Esophagus (tissue), 2 donors: ENCODE data around the gene CDH20. TPM values are rescaled to one million over a fixed set of nuclear protein-coding genes. Genes with fewer than 3 reads are reported as not detected.

Source experiments
- H3K27ac ChIP-seq, 2 donors: one replicate each; pipeline ENCODE4 v1.5.1; 2013; ENCODE audit warnings: low read depth in 2 of 2, mild to moderate bottlenecking in 2 of 2, inconsistent platforms in 1 of 2, low read length in 1 of 2, moderate library complexity in 1 of 2
- H3K27me3 ChIP-seq, 2 donors: one replicate each; pipeline ENCODE4 v1.6.1; 2013; ENCODE audit warnings: low read length in 2 of 2, control low read depth in 1 of 2, mild to moderate bottlenecking in 1 of 2; ENCODE audit not compliant: insufficient read depth in 2 of 2, control insufficient read depth in 1 of 2
- H3K36me3 ChIP-seq, 2 donors: one replicate each; pipeline ENCODE4 v1.6.1; 2013; ENCODE audit warnings: low read length in 1 of 2; ENCODE audit not compliant: control insufficient read depth in 2 of 2, insufficient read depth in 2 of 2
- H3K4me1 ChIP-seq, 2 donors: one replicate each; pipeline ENCODE4 v1.6.1; 2013; ENCODE audit warnings: low read length in 1 of 2; ENCODE audit not compliant: control insufficient read depth in 2 of 2, insufficient read depth in 2 of 2
- H3K4me3 ChIP-seq, 2 donors: one replicate each; pipeline ENCODE4 v1.5.1; 2013; ENCODE audit warnings: low read length in 2 of 2, mild to moderate bottlenecking in 2 of 2, low read depth in 1 of 2, moderate library complexity in 1 of 2
- H3K9me3 ChIP-seq, 2 donors: one replicate each; pipeline ENCODE4 v1.6.1; 2013; ENCODE audit warnings: mild to moderate bottlenecking in 2 of 2, low read depth in 1 of 2, low read length in 1 of 2, moderate library complexity in 1 of 2; ENCODE audit not compliant: control insufficient read depth in 2 of 2, insufficient read depth in 1 of 2
- WGBS, 2 donors: extraction: QIAGEN DNeasy Blood & Tissue Kit; methylation state at CpG; one replicate each; pipeline ENCODE4 v1.1.7; 2013; 5-methylcytosine and 5-hydroxymethylcytosine counted together
- polyA plus RNA-seq, 2 donors: library from polyadenylated mRNA; stranded (reverse); fragments of 200-250 nt; gene quantifications; one replicate each; pipeline ENCODE4 v1.2.3, GENCODE V29; 2013
- donor health status: healthy with polysubstance abuse.
- donor health status: Bipolar disorder and iron deficiency.

The CDH20 gene
- polyA plus RNA-seq, 2 donors = 0.21 TPM; not detected in 1

GRCh38 chr18:61402726-61403125 lies 69.5 kb downstream of the CDH20 start:
- Histone ChIP-seq H3K4me3 (no peak overlapping the region), H3K4me1 (no peaks in the 10 kb centered on the region), H3K27me3 (peaks cover 0 to 2% of the 10 kb centered on the region in 2 donors), H3K36me3 (no peaks in the 10 kb centered on the region), H3K9me3 (no peaks in the 10 kb centered on the region), H3K27ac (no peak overlapping the region)
- 41 to 78% methylated on average over 1 of the region's 1 CpG for WGBS, 2 donors

GRCh38 chr18:61413396-61413795 lies 80.2 kb downstream of the CDH20 start:
- 84 to 97% methylated on average over 1 of the region's 1 CpG for WGBS, 2 donors
- no peak overlapping the region for H3K4me3 ChIP-seq

DNA sequence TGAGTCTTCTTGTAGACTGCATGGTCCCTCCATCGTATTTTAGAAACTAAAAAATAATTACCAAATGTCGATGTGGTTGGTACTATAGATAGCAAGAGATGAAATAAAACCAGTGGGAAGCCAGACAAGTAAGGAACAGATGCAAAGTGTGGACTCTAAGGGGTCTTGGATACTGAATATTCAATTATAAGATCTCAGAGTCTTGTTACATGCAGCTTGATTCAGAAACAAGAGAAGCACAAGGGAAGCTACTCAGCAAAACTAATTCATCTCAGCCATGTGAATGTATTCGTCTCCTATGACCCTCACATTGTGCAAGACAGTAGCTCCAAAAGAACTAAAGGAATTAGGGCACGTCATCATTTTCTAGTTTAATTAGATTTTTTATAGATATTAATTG lies 80.9 kb downstream of the CDH20 start:
- Histone ChIP-seq H3K4me3 (no peak overlapping the region), H3K9me3 (no peaks in the 10 kb centered on the region), H3K36me3 (no peaks in the 10 kb centered on the region), H3K27ac (no peak overlapping the region), H3K4me1 (no peaks in the 10 kb centered on the region), H3K27me3 (no peaks in the 10 kb centered on the region)
- 81 to 82% methylated on average over 4 of the region's 4 CpGs for WGBS, 2 donors

More at GRCh38 chr18:61413396-61413795, 80.2 kb downstream of the CDH20 start:
- H3K27ac ChIP-seq = no peak overlapping the region
- H3K4me1 ChIP-seq = no peaks in the 10 kb centered on the region
- no peaks in the 10 kb centered on the region for H3K36me3 ChIP-seq
- no peaks in the 10 kb centered on the region for H3K9me3 ChIP-seq
- no peaks in the 10 kb centered on the region for H3K27me3 ChIP-seq

- Histone ChIP-seq H3K27ac (no peak overlapping the region), H3K4me1 (no peaks in the 10 kb centered on the region), H3K27me3 (no peaks in the 10 kb centered on the region), H3K36me3 (no peaks in the 10 kb centered on the region), H3K4me3 (no peak overlapping the region), H3K9me3 (no peaks in the 10 kb centered on the region)
- WGBS, 2 donors = 64 to 91% methylated on average over 1 of the region's 1 CpG
These were observed 86.5 kb downstream of the CDH20 start for GRCh38 chr18:61419763-61420162.

GRCh38 chr18:61420218-61420885 lies 87.1 kb downstream of the CDH20 start:
- Histone ChIP-seq H3K27ac (no peak overlapping the region), H3K4me3 (no peak overlapping the region), H3K27me3 (no peaks in the 10 kb centered on the region), H3K4me1 (no peaks in the 10 kb centered on the region), H3K36me3 (no peaks in the 10 kb centered on the region), H3K9me3 (no peaks in the 10 kb centered on the region)
- 84 to 89% methylated on average over 7 of the region's 7 CpGs for WGBS, 2 donors

- Histone ChIP-seq H3K9me3 (no peaks in the 10 kb centered on the region), H3K4me1 (no peaks in the 10 kb centered on the region), H3K36me3 (no peaks in the 10 kb centered on the region), H3K27me3 (no peaks in the 10 kb centered on the region), H3K4me3 (no peak overlapping the region), H3K27ac (no peak overlapping the region)
- WGBS, 2 donors = 75 to 84% methylated on average over 6 of the region's 6 CpGs
These were observed 93.3 kb downstream of the CDH20 start for GRCh38 chr18:61426492-61427053.

- Histone ChIP-seq H3K27ac (no peak overlapping the region), H3K9me3 (no peaks in the 10 kb centered on the region), H3K4me3 (no peak overlapping the region), H3K27me3 (no peaks in the 10 kb centered on the region), H3K36me3 (no peaks in the 10 kb centered on the region), H3K4me1 (no peaks in the 10 kb centered on the region)
- 73 to 81% methylated on average over 4 of the region's 4 CpGs for WGBS, 2 donors
These were observed 95.0 kb downstream of the CDH20 start for GRCh38 chr18:61428266-61428665.

GRCh38 chr18:61432590-61432989 lies 99.4 kb downstream of the CDH20 start:
- no peak overlapping the region for H3K27ac ChIP-seq
- no peaks in the 10 kb centered on the region for H3K4me1 ChIP-seq
- H3K9me3 ChIP-seq = no peaks in the 10 kb centered on the region
- 76 to 81% methylated on average over 1 of the region's 1 CpG for WGBS, 2 donors
- no peaks in the 10 kb centered on the region for H3K36me3 ChIP-seq
- no peak overlapping the region for H3K4me3 ChIP-seq
- no peaks in the 10 kb centered on the region for H3K27me3 ChIP-seq

GRCh38 chr18:61435064-61435652 lies 101.9 kb downstream of the CDH20 start:
- H3K36me3 ChIP-seq = no peaks in the 10 kb centered on the region
- no peaks in the 10 kb centered on the region for H3K9me3 ChIP-seq
- H3K27me3 ChIP-seq = no peaks in the 10 kb centered on the region
- H3K4me3 ChIP-seq = no peak overlapping the region
- 38 to 39% methylated on average over 3 of the region's 3 CpGs for WGBS, 2 donors
- no peak overlapping the region for H3K27ac ChIP-seq
- H3K4me1 ChIP-seq = no peaks in the 10 kb centered on the region
